ENCODE data around the gene CHTOP. TPM values are rescaled to one million over a fixed set of nuclear protein-coding genes. Genes with fewer than 3 reads are reported as not detected.

CHTOP gene
- total and polyA plus RNA-seq, 2 of the 8 experiments (the other 6 are each of a cell fraction or from before 2014, with no cell fraction given), result 84.6 to 104 TPM

- TF ChIP-seq, protein P1, sequence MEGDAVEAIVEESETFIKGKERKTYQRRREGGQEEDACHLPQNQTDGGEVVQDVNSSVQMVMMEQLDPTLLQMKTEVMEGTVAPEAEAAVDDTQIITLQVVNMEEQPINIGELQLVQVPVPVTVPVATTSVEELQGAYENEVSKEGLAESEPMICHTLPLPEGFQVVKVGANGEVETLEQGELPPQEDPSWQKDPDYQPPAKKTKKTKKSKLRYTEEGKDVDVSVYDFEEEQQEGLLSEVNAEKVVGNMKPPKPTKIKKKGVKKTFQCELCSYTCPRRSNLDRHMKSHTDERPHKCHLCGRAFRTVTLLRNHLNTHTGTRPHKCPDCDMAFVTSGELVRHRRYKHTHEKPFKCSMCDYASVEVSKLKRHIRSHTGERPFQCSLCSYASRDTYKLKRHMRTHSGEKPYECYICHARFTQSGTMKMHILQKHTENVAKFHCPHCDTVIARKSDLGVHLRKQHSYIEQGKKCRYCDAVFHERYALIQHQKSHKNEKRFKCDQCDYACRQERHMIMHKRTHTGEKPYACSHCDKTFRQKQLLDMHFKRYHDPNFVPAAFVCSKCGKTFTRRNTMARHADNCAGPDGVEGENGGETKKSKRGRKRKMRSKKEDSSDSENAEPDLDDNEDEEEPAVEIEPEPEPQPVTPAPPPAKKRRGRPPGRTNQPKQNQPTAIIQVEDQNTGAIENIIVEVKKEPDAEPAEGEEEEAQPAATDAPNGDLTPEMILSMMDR (IDR thresholded peaks at IDR 0.05; ENCODE audit: control extremely low read depth in 1 of 3, insufficient read depth in 1 of 3, low read depth in 1 of 3, low read length in 3 of 3), result peak in 1 of 3 experiments; percentile 27; a peak in 1 of 4 replicates
- TF ChIP-seq SIN3A (conservative IDR thresholded peaks at IDR 0.05 in 1 of 2, IDR thresholded peaks at IDR 0.05 in 1 of 2; ENCODE audit: low read depth in 1 of 2, low read length in 2 of 2), result peak in 1 of 2 experiments; percentile 35; a peak in 1 of 4 replicates
- peak; percentile 14; the same call in 1 of the 2 replicates for TF ChIP-seq SP2 (IDR thresholded peaks at IDR 0.05; ENCODE audit: low read length)
- peak; percentile 67; the same call in 1 of the 2 replicates for TF ChIP-seq GTF2F1 (IDR thresholded peaks at IDR 0.05; ENCODE audit: borderline replicate concordance, low read depth, low read length)
- TF ChIP-seq POU5F1 (IDR thresholded peaks at IDR 0.05; ENCODE audit: low read depth, low read length), result no peak
- no peak for TF ChIP-seq GABPA (IDR thresholded peaks at IDR 0.05; ENCODE audit: borderline replicate concordance, insufficient read depth, low read length)
- peak; percentile 100 for TF ChIP-seq TBP (IDR thresholded peaks at IDR 0.05; ENCODE audit: low read depth, low read length)
- TF ChIP-seq SIRT6 (IDR thresholded peaks at IDR 0.05; ENCODE audit: low read length), result no peak
- no peak for TF ChIP-seq SIX5 (IDR thresholded peaks at IDR 0.05; ENCODE audit: low read depth, low read length)
- TF ChIP-seq TAF7 (optimal IDR thresholded peaks at IDR 0.05; ENCODE audit: borderline replicate concordance, low read depth, low read length), result peak; percentile 90
- no peak for TF ChIP-seq RNF2 (IDR thresholded peaks at IDR 0.05; ENCODE audit: borderline replicate concordance, low read depth, low read length, missing control alignments, poor library complexity, severe bottlenecking)
- TF ChIP-seq TAF1 (IDR thresholded peaks at IDR 0.05; ENCODE audit: low read depth, low read length), result peak; percentile 98
- no peak for TF ChIP-seq RXRA (IDR thresholded peaks at IDR 0.05; ENCODE audit: insufficient read depth, low read depth, low read length)
- TF ChIP-seq NRF1 (IDR thresholded peaks at IDR 0.05; ENCODE audit: low read depth, low read length), result peak; percentile 28; the same call in 1 of the 2 replicates
- TF ChIP-seq RBBP5 (IDR thresholded peaks at IDR 0.05; ENCODE audit: borderline replicate concordance, low read depth, low read length), result peak; percentile 40; the same call in 1 of the 2 replicates
- peak; percentile 84 for TF ChIP-seq MAX (IDR thresholded peaks at IDR 0.05)
- peak; percentile 98 for TF ChIP-seq SP1 (IDR thresholded peaks at IDR 0.05; ENCODE audit: low read depth, low read length)
- TF ChIP-seq MAFK (IDR thresholded peaks at IDR 0.05; ENCODE audit: low read depth, low read length), result peak; percentile 88; the same call in 1 of the 2 replicates
- TF ChIP-seq BRCA1 (IDR thresholded peaks at IDR 0.05; ENCODE audit: low read depth, low read length), result 0 out of 2 replicates have a peak, but pooled peaks have one; percentile 4
- no peak for TF ChIP-seq NANOG (IDR thresholded peaks at IDR 0.05; ENCODE audit: insufficient read depth, low read depth, low read length, poor library complexity, severe bottlenecking)
- no peak for TF ChIP-seq CHD1 (IDR thresholded peaks at IDR 0.05; ENCODE audit: low read depth, low read length)
These were observed 37.2 kb downstream of the CHTOP start, which contains the start of gene ILF2 (continued) for GRCh38 chr1:153670859-153671627.
